ENCODE results near the gene EIF4G3.
"Not testable (repeated sequence)": the region's sequence is repeated elsewhere in the genome, so short reads cannot be mapped to it uniquely, and the experiment has no call there.

EIF4G3 gene

DNA sequence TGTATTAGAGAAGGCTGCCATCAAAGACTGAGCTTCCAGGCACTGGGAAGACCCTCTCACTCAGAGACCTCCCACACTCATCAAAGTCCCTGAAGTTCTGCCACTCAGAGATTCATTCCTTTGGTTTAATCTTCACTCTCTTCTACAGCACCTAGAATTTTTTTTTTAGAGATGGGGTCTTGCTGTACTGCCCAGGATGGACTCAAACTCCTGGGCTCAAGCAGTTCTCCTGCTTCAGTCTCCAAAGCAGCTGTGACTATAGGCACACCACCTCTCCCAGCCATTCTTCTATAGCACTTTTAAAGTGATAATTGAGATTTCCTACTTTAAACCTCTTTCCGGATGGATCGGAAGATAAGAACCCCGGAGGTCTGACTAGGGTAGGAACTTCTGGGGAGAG is 385.9 kb downstream of the EIF4G3 start:
- Histone ChIP-seq H3K9me3 (ENCODE audit: control insufficient read depth in 1 of 2, low read length in 2 of 2) (no peaks in the 10 kb centered on the region), H3K36me3 (ENCODE audit: control insufficient read depth in 1 of 2, insufficient read depth in 2 of 2, low read length in 2 of 2) (peaks cover 0 to 12% of the 10 kb centered on the region in 2 donors), H3K4me1 (ENCODE audit: control insufficient read depth in 1 of 2, insufficient read depth in 2 of 2, low read length in 2 of 2) (peaks cover 0 to 7% of the 10 kb centered on the region in 2 donors), H3K27me3 (ENCODE audit: low read depth, low read length) (no peaks in the 10 kb centered on the region), H3K27ac (ENCODE audit: low read length) (no peak overlapping the region), H3K4me3 (ENCODE audit: low read depth in 1 of 2, low read length in 2 of 2) (no peak overlapping the region)

DNA sequence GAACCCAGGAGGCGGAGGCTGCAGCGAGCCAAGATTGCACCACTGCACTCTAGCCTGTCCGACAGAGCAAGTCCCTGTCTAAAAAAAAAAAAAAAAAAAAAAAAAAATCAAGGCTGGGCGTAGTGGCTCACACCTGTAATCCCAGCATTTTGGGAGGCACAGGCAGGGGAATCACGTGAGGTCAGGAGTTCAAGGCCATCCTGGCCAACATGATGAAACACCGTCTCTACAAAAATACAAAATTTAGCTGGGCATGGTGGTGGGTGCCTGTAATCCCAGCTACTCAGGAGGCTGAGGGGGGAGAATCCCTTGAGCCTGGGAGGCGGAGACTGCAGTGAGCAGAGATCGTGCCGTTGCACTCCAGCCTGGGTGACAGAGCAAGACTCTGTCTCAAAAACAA is 387.1 kb downstream of the EIF4G3 start:
- not testable (repeated sequence) for H3K27me3 ChIP-seq (ENCODE audit: low read depth, low read length); H3K4me3 ChIP-seq (ENCODE audit: low read depth in 1 of 2, low read length in 2 of 2); H3K9me3 ChIP-seq (ENCODE audit: control insufficient read depth in 1 of 2, low read length in 2 of 2); H3K27ac ChIP-seq (ENCODE audit: low read length)
- Histone ChIP-seq H3K36me3 (ENCODE audit: control insufficient read depth in 1 of 2, insufficient read depth in 2 of 2, low read length in 2 of 2) (peaks cover 0 to 12% of the 10 kb centered on the region in 2 donors), H3K4me1 (ENCODE audit: control insufficient read depth in 1 of 2, insufficient read depth in 2 of 2, low read length in 2 of 2) (peaks cover 0 to 16% of the 10 kb centered on the region in 2 donors)

DNA sequence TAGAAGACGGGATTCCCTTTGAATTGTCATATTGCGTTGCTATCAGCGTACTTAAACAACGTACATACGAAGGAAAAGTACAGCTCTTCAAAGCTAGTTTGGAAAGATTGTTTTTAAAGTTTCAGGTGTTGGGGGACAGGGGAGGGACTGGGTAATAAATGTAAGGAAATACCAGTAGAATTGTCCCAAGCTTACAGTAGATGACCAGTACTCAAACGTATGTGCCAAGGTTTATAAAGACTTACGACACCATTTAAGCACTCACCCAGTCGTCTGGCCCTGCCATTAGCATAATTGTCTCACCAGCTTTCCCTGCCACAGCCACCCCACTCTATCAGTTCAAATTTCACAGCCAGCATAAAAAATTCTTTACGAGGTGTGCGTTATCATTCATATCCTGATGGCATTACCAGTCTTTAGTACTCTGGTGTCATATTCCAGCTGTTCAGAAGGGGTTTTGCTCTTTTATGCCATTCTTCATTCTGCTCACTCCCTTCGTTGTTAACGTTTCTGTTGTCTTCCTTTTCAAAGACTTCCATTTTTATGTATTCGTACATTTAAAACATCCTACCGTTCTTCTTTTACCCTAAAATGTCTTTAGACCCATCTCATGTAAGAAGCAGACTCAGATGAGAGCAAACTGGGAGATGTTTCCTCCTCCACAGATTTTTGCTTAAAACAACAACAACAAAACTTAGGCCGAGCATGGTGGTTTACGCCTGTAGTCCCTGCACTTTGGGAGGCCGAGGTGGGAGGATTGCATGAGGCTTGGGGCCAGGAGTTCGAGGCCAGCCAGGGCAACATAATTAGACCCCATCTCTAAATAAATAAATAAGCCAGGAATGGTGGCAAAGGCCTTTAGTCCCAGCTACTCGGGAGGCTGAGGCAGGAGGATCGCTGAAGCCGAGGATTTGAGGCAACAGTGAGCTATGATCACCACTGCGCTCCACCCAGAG is 388.6 kb downstream of the EIF4G3 start:
- Histone ChIP-seq H3K36me3 (ENCODE audit: control insufficient read depth in 1 of 2, insufficient read depth in 2 of 2, low read length in 2 of 2) (peaks cover 0 to 12% of the 10 kb centered on the region in 2 donors), H3K27ac (ENCODE audit: low read length) (peak overlapping the region; percentile 95), H3K4me1 (ENCODE audit: control insufficient read depth in 1 of 2, insufficient read depth in 2 of 2, low read length in 2 of 2) (peaks cover 0 to 22% of the 10 kb centered on the region in 2 donors), H3K9me3 (ENCODE audit: control insufficient read depth in 1 of 2, low read length in 2 of 2) (no peaks in the 10 kb centered on the region), H3K27me3 (ENCODE audit: low read depth, low read length) (no peaks in the 10 kb centered on the region), H3K4me3 (ENCODE audit: low read depth in 1 of 2, low read length in 2 of 2) (peak overlapping the region; percentile 74 to 83)

GRCh38 chr1:20787029-20787839 is 389.5 kb downstream of the EIF4G3 start, which contains the start of gene HP1BP3:
TSS of gene HP1BP3 (minus strand) at chr1:20787307. CDS start at chr1:20780440, 6,867 bp downstream.
- Histone ChIP-seq H3K36me3 (ENCODE audit: control insufficient read depth in 1 of 2, insufficient read depth in 2 of 2, low read length in 2 of 2) (peaks cover 0 to 12% of the 10 kb centered on the region in 2 donors), H3K4me1 (ENCODE audit: control insufficient read depth in 1 of 2, insufficient read depth in 2 of 2, low read length in 2 of 2) (peaks cover 0 to 22% of the 10 kb centered on the region in 2 donors), H3K9me3 (ENCODE audit: control insufficient read depth in 1 of 2, low read length in 2 of 2) (no peaks in the 10 kb centered on the region)

DNA sequence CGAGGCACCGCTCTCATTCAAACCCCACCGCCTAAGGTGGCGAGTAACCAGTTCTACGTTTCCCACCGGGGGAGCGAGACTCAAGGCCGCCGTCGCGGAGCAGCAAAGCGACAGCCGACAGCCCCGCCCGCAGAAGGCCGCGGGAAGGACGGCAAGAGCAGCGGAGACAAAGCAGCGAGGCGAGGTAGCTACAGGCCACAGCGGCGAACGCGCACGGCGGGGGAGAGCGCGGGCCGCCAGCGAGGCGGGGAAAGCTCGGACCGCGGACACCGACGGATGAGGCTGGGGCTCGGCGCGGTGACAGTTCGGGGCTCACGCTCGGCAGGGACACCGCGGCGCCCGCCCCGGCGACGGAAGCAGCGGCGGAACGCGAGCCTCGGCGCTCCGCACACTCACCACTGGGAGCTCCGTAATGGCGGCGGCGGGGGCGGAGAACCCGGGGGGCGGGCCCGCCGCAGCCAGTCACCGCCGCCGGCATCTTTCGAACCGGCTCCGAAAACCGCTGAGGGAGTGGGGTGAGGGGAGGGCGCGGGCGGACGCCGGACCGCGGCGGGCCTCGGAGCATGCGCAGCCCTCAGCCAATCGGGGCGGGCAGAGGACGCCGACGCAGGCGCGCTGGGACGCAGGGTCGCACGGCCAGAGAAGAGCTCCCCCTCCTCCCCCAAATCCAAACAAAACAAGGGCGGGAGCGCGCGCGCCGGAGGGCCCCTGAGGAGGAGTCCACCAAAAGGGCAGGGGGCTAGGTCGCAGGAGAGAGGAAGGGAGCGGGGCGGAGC is 390.3 kb downstream of the EIF4G3 start:
- H3K27ac ChIP-seq (ENCODE audit: low read length), result peak overlapping the region; percentile 91
- peaks cover 0 to 12% of the 10 kb centered on the region in 2 donors for H3K36me3 ChIP-seq (ENCODE audit: control insufficient read depth in 1 of 2, insufficient read depth in 2 of 2, low read length in 2 of 2)
- no peaks in the 10 kb centered on the region for H3K27me3 ChIP-seq (ENCODE audit: low read depth, low read length)
- peak overlapping the region; percentile 74 to 85 for H3K4me3 ChIP-seq (ENCODE audit: low read depth in 1 of 2, low read length in 2 of 2)
- H3K4me1 ChIP-seq (ENCODE audit: control insufficient read depth in 1 of 2, insufficient read depth in 2 of 2, low read length in 2 of 2), result peaks cover 0 to 27% of the 10 kb centered on the region in 2 donors
- no peaks in the 10 kb centered on the region for H3K9me3 ChIP-seq (ENCODE audit: control insufficient read depth in 1 of 2, low read length in 2 of 2)

More at GRCh38 chr1:20787029-20787839, 389.5 kb downstream of the EIF4G3 start, which contains the start of gene HP1BP3:
- H3K27ac ChIP-seq (ENCODE audit: low read length), result peak within 1 kb of the TSS; percentile 95
- peak within 1 kb of the TSS; percentile 74 to 85 for H3K4me3 ChIP-seq (ENCODE audit: low read depth in 1 of 2, low read length in 2 of 2)
- no peaks in the 10 kb centered on the region for H3K27me3 ChIP-seq (ENCODE audit: low read depth, low read length)

DNA sequence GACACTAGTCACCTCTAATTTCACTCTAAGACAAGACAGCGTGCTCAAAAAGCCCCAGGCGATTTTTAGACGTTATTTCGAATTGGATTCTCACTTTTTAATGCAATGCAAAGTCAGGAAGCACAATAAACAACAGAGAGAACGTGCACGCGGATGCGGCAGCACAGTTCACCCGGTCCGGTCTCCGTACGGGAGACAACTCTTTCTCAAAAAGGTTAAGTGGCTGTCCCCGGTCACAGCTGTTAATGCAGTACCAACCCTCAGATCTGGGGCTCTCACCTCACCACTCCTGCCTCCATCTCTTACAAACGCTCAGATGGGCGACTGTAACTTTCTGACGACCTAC is 390.8 kb downstream of the EIF4G3 start:
- no peaks in the 10 kb centered on the region for H3K9me3 ChIP-seq (ENCODE audit: control insufficient read depth in 1 of 2, low read length in 2 of 2)
- H3K4me3 ChIP-seq (ENCODE audit: low read depth in 1 of 2, low read length in 2 of 2), result peak overlapping the region; percentile 74 to 85
- no peaks in the 10 kb centered on the region for H3K27me3 ChIP-seq (ENCODE audit: low read depth, low read length)
- peaks cover 0 to 33% of the 10 kb centered on the region in 2 donors for H3K4me1 ChIP-seq (ENCODE audit: control insufficient read depth in 1 of 2, insufficient read depth in 2 of 2, low read length in 2 of 2)
- peak overlapping the region; percentile 91 for H3K27ac ChIP-seq (ENCODE audit: low read length)
- peaks cover 0 to 12% of the 10 kb centered on the region in 2 donors for H3K36me3 ChIP-seq (ENCODE audit: control insufficient read depth in 1 of 2, insufficient read depth in 2 of 2, low read length in 2 of 2)

DNA sequence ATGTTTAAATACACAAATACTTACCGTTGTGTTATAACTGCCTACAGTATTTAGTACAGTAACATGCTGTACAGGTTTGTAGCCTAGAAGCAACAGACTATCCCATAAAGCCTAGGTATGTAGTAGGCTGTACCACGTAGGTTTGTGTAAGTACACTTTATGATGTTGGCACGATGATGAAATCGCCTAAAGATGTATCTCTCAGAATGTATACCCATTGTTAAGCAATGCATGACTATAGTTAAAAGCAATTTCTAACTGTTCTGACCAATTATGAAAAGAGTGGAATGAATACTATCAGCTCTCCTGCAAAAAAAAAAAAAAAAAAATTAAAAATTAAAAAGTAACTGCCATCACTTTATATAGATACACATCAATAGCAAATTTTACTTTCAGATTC is 401.0 kb downstream of the EIF4G3 start:
- H3K4me3 ChIP-seq (ENCODE audit: low read depth in 1 of 2, low read length in 2 of 2), result no peak overlapping the region
- H3K4me1 ChIP-seq (ENCODE audit: control insufficient read depth in 1 of 2, insufficient read depth in 2 of 2, low read length in 2 of 2), result peaks cover 0 to 4% of the 10 kb centered on the region in 2 donors
- H3K36me3 ChIP-seq (ENCODE audit: control insufficient read depth in 1 of 2, insufficient read depth in 2 of 2, low read length in 2 of 2), result peaks cover 46 to 49% of the 10 kb centered on the region in 2 donors
- H3K27me3 ChIP-seq (ENCODE audit: low read depth, low read length), result no peaks in the 10 kb centered on the region
- no peak overlapping the region for H3K27ac ChIP-seq (ENCODE audit: low read length)
- no peaks in the 10 kb centered on the region for H3K9me3 ChIP-seq (ENCODE audit: control insufficient read depth in 1 of 2, low read length in 2 of 2)

- Histone ChIP-seq H3K9me3 (ENCODE audit: control insufficient read depth in 1 of 2, low read length in 2 of 2) (no peaks in the 10 kb centered on the region), H3K4me3 (ENCODE audit: low read depth in 1 of 2, low read length in 2 of 2) (no peak overlapping the region), H3K36me3 (ENCODE audit: control insufficient read depth in 1 of 2, insufficient read depth in 2 of 2, low read length in 2 of 2) (peaks cover 49 to 84% of the 10 kb centered on the region in 2 donors), H3K27me3 (ENCODE audit: low read depth, low read length) (no peaks in the 10 kb centered on the region), H3K4me1 (ENCODE audit: control insufficient read depth in 1 of 2, insufficient read depth in 2 of 2, low read length in 2 of 2) (no peaks in the 10 kb centered on the region), H3K27ac (ENCODE audit: low read length) (no peak overlapping the region)
These were observed 404.9 kb downstream of the EIF4G3 start for GRCh38 chr1:20771780-20772179.

DNA sequence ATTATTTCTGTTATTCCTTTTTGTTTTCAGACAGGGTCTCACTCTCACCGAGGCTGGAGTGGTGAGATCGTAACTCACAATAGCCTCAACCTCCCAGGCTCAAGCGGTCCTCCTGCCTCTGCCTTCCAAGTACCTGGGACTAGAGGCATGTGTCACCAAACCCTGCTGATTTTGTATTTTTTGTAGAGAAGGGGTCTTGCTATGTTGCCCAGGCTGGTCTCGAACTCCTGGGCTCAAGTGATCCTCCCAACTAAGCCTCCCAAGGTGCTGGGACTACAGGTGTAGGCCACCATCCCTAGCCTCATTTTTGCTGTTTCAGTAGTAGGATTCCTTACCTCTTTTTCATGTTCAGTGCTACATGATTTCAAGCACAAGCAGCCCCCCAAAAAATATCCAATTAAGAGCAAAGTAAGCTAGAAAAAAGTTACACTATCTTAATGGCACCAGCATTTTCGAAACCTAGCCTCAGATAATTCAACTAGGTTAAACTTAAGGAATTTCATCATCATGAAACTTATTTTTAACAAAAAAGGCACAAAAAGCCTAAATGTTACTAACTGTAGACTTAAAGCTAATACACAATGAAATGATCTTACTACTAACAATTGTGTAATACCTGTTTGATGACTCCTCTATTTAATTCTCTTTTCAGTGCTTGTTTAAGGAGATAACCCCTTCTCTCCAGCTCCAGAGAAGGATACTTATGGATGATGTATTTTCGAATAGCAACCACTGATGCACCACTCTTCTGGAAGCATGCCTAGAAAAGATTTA is 406.2 kb downstream of the EIF4G3 start:
- H3K4me3 ChIP-seq (ENCODE audit: low read depth in 1 of 2, low read length in 2 of 2), result no peak overlapping the region
- H3K27ac ChIP-seq (ENCODE audit: low read length), result no peak overlapping the region
- H3K4me1 ChIP-seq (ENCODE audit: control insufficient read depth in 1 of 2, insufficient read depth in 2 of 2, low read length in 2 of 2), result no peaks in the 10 kb centered on the region
- H3K36me3 ChIP-seq (ENCODE audit: control insufficient read depth in 1 of 2, insufficient read depth in 2 of 2, low read length in 2 of 2), result peaks cover 43 to 93% of the 10 kb centered on the region in 2 donors
- no peaks in the 10 kb centered on the region for H3K9me3 ChIP-seq (ENCODE audit: control insufficient read depth in 1 of 2, low read length in 2 of 2)
- no peaks in the 10 kb centered on the region for H3K27me3 ChIP-seq (ENCODE audit: low read depth, low read length)

- Histone ChIP-seq H3K4me3 (ENCODE audit: low read depth in 1 of 2, low read length in 2 of 2) (no peak overlapping the region), H3K27ac (ENCODE audit: low read length) (no peak overlapping the region), H3K9me3 (ENCODE audit: control insufficient read depth in 1 of 2, low read length in 2 of 2) (no peaks in the 10 kb centered on the region), H3K4me1 (ENCODE audit: control insufficient read depth in 1 of 2, insufficient read depth in 2 of 2, low read length in 2 of 2) (no peaks in the 10 kb centered on the region), H3K36me3 (ENCODE audit: control insufficient read depth in 1 of 2, insufficient read depth in 2 of 2, low read length in 2 of 2) (peaks cover 46 to 97% of the 10 kb centered on the region in 2 donors), H3K27me3 (ENCODE audit: low read depth, low read length) (no peaks in the 10 kb centered on the region)
These were observed 409.4 kb downstream of the EIF4G3 start for GRCh38 chr1:20767271-20767670.

Data from muscle layer of duodenum (tissue), 2 donors.